CD4-positive, alpha-beta T cell treated with Interleukin-17A for 4 hours (primary cell): ENCODE measurements around the gene DRAP1.
"Not testable (repeated sequence)": the region's sequence is repeated elsewhere in the genome, so short reads cannot be mapped to it uniquely, and the experiment has no call there.

ENCODE experiments used
- DNase-seq: peaks from one replicate; pipeline ENCODE4 v3.0.0-alpha.2; 2020; ENCODE audit warnings: mixed read lengths

The DRAP1 gene

DNA sequence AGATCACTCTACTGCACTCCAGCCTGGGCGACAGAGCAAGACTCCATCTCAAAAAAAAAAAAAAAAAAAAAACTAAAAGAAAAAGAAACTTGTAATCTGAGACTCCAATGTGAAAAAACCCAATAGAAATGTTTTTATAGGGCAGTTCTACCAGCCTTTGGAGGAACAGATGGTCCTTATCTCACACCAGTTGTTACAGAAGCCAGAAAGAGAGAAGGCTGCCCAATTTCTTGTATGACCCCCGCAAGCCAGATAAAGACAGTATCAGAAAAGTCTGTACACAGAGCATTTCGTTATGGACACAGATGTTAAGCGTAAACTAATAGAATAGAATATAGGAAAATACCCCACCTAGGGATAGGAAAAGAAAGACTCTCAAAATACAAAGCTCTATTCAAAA, 14.8 kb downstream of the DRAP1 start:
- no peak for DNase-seq

DNA sequence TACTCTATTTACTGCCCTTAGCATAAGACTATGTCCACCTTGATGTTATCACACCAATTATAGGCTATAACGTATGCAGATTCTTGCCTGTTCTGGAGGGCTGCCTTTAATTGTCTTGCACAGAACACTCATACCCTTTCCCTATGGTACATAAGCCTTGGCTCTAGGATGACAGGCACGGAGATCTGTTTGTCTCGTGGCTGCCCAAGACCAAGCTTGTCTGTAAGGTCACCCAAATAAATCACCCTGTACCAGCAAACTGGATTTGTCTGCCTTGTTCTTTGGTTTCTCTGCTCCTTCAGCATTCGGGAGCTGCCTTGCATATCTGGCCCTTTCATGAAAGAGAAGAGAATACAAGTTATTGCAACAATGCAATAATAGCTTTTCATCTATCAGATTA, 18.5 kb downstream of the DRAP1 start:
- DNase-seq = no peak

DNA sequence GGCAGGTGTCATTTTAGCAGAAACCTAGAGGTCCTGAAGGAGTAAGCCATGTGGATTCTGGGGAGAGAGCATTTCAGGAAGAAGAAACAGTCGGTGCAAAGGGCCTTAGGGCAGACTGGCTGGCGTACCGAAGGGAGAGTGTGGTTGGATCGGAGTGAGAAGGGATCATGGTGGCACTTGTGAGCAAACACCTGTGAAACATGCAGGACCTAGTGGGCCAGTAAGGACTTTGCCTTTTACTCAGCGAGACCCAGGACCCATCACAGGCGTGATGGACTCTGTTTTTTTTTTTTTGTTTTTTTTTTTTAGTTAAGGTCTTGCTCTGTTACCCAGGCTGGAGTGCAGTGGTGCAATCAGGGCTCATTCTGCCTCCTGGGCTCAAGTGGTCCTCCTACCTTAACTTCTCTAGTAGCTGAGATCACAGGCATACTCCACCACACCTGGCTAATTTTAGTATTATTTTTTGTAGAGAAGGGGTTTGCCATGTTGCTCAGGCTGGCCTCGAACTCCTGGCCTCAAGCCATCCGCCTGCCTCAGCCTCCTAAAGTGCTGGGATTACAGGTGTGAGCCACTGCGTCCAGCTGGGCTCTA, 22.6 kb downstream of the DRAP1 start:
- no peak for DNase-seq

DNA sequence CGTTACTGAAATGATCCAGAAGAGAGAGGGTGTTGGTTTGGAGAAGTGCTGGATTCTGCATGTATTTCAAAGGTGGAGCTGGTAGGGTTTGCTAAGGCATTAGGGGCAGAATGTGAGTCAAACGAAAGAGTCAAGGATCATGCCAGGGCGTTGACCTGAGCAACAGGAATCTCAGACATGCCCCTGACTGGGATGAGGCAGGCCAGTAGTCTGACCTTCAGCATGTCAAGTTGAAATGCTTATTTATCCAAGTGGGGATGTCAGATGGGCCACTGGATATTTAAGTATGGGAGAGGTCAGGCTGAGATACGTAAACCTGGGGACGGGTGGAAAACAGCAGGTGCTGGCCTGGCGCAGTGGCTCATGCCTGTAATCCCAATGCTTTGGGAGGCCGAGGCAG, 23.3 kb downstream of the DRAP1 start:
- no peak for DNase-seq

DNA sequence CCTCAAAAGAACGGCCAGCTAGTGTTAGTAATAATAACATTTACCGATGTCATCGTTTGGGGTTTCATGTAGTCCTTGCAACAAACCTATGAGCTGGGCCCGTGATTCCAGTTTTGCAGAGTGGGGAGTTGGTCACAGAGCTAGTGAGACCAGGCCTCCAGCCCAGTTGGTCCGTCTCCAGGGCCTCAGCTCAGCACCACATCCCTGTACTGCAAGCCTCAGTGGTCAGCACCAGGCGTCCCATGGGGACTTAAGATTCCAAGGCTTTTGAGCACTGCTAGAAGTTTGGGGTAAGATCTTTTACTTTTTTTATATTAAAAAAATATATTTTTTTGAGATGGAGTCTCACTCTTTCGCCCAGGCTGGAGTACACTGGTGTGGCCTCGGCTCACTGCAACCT, 25.0 kb downstream of the DRAP1 start:
- no peak for DNase-seq

DNA sequence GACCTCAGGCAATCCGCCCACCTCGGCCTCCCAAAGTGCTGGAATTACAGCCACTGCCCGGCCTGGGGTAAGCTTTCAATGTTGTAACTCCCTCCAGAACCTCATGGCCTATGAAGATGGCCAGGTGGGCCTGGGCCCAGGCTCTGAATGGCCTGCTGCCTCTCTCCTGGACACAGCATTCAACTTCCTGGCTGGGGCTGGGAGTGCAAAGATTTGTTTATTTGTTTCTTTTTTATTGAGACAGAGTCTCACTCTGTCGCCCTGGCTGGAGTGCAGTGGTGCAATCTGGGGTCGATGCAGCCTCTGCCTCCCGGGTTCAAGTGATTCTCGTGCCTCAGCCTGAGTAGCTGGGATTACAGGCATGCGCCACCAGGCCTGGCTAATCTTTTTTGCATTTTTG, 25.5 kb downstream of the DRAP1 start:
- no peak for DNase-seq

DNA sequence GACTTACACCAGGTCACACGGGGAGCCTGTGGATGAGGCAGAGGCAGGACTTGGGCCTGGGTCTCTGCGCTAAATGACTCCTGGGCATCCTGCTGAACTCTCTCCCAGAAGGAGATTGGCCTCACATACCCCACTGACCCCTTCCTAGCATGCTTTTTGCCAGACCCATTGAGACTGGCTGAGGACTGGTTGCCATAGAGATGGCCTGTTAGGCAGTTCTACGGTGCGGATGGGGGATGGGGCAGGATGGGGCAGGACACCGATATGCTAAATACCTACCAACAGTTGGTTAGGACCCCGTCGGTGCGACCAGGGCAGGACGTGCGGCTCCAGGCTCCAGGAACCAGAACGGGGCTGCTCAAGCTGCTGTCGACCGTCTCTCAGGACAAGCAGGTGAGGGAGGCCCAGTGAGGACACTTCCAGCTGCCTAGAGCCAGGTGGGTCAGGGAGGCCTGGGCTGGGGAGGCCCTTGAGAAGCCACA, 26.2 kb downstream of the DRAP1 start, which contains the start of gene TSGA10IP:
Gene TSGA10IP, plus strand, starts transcription at position 51 of the 482 bp plus-strand sequence. Its CDS starts 196 bp downstream, at position 247.
- DNase-seq = no peak

DNA sequence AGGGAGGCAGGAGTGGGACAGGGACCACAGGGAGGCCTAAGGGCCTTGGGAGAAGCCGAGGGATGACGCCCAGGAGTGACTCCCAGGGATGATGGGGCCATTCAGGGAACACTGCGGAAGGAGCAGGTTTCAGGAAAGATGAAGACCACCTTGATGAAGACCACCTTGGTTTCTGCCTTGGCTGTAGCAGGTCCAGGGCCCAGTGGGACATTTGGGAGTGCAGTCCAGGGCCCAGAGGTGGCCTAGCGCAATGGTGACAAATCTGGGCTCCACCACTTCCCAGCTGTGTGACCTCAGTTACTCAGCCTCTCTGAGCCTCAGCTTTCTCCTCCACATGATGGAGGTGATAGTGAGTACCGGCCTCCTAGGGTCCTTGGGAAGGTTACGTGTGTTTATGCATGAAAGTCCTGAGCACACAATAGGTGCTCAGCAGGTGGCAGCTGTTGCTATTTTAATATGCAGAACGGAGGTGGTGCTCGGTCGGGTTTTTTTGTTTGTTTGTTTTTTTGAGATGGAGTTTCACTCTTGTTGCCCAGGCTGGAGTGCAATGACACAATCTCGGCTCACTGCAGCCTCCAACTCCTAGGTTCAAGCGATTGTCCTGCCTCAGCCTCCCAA, 26.8 kb downstream of the DRAP1 start:
- DNase-seq = no peak

DNA sequence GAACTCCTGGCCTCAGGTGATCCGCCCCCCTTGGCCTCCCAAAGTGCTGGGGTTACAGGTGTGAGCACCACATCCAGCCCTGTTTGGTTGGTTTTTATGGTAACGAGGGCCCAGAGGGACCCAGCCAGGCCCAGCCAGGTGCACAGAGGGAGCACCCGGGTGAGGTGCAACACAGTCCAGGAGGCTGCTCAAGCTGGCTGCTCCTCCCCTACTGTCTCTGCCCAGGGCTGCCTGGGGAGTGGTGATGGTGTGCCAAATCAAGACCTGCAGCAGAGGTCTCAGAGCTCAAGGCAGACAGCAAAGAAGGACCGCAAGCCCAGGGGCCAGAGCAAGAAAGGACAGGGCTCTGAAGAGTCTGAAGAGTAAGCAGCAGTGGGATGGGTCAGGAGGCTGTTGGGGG, 27.4 kb downstream of the DRAP1 start:
- no peak for DNase-seq

DNA sequence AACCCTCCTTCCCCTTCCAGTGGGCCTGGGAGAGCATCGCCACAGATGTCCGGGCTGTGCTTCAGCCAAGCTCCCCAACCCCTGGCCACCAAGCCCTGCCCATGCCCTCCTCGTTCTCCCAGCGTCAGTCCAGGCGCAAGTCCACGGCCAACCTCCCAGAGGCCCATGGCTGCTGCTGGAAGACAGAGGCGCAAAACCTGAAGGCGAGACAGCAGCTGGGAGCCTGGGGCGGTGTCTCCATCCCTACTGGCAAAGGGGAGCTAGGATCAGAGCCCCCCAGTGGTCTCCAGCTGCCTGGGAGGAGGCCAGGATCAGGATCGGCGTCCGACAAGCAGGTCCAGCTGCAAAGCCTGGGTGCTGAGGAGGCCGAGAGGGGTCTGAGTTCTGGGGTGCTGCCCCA, 27.9 kb downstream of the DRAP1 start:
- DNase-seq = no peak

DNA sequence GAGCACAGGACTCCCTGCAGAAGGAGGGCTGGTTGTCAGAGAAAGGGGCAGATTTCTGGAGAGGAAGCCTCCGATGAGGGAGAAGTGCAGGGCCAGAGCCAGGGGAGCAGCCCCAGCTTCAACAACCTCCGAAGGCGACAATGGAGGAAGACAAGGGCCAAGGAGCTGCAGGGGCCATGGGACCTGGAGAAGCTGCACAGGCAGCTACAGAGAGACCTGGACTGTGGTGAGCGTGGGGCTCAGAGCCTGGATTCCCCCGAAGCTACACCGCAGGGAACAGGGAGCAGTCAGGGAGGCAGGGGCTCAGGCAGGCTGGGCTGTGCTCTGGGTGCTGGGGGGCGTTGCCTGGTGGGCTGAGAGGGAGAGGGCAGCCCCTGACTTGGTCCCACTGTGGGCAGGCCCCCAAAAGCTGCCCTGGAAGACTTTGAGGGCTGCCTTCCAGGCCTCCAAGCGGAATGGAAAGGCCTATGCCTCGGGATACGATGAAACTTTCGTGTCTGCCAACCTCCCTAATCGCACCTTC, 28.4 kb downstream of the DRAP1 start:
- no peak for DNase-seq

DNA sequence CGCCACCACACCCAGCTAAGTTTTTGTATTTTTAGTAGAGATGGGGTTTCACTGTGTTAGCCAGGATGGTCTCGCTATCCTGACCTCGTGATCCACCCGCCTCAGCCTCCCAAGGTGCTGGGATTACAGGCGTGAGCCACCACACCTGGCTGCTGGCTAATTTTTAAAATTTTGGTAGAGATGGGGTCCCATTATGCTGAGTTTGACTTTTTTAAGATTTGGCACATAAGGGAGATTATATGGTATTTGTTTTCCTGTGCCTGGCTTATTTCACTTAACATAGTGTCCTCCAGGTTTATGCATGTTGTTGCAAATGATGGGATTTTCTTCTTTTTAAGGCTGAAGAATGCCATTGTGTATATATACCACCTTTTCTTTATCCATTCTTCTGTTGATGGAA, 31.5 kb downstream of the DRAP1 start:
- DNase-seq = not testable (repeated sequence)

DNA sequence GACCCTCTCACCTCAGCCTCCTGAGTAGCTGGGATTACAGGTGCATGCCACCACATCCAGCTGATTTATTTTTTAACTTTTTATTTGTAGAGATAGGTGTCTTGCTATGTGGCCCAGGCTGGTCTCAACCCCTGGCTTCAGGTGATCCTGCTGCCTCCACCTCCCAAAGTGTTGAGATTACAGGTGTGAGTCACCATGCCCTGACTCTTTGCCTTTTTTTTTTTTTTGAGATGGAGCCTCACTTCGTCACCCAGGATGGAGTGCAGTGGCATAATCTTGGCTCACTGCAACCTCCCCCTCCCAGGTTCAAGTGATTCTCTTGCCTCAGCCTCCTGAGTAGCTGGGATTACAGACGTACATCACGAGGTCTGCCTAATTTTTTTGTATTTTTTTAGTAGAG, 32.4 kb downstream of the DRAP1 start:
- not testable (repeated sequence) for DNase-seq

DNA sequence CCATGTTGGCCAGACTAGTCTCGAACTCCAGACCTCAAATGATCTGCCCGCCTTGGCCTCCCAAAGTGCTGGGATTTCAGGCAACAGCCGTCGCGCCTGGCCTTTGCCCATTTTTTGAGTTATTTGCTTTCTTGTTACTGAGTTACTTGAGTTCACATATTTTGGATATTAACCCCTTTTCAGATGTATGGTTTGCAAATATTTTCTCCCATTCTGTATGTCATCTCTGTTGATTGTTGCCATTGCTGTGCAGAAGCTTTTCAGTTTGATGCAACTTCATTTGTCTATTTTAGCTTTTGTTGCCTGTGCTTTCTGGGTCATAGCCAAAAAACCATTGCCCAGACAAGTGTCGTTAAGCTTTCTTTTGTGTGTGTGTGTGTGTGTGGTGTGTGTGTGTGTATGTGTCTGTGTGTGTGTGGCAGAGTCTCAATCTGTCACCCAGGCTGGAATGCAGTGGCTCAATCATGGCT, 32.9 kb downstream of the DRAP1 start:
- DNase-seq = no peak

DNA sequence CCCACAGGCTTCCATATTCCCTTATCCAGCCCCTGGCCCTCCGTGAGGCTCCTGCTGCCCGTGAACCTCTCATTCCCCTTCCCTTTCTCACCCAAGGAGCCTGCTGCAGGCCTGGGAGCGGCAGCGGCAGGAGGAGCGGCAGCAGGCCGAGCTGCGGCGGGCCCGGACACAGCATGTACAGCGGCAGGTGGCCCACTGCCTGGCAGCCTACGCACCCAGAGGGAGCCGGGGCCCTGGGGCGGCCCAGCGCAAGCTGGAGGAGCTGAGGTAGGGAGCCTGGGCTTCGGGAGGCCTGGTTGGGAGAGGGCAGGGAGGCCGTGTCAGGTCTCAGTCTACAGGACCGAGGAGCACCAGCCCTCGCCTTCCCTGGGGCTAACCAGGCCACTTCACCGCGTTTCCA, 34.2 kb downstream of the DRAP1 start:
- no peak for DNase-seq

DNA sequence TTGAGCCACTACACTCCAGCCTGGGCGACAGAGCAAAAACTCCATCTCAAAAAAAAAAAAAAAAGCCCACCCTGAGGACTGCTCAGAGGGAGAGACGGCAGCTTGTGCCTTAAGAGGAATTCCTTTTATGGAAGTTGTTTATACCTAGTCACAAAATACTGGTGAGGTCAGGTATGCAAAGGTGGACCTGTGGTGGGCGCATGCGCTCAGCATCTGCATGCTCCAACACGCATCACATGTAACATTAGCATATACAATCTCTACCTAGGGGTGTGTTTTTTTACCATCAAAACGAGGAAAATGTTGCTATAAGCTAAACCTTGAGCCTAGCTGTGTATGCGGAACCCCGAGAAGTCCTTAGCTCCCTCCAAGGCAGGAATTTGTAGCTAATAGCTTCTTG, 35.5 kb downstream of the DRAP1 start:
- DNase-seq = no peak

DNA sequence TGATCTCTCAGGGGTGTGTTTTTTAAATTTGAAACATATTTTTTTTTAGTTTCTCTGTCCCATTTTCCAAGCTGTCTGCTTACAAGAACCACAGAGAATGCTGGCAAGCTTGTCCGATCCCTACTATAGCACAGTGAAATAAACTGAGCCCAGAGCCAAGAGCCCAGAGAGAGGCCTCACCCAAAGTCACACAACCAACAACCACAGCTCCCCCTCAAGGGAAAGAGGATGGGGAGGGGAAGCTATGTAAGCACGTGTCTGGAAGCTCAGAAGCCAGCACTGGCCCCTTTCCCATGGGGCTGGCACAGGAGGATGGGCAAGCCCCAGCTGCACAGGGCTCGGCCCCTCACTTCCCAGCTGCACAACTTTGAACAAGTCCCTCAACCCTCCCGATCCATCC, 39.1 kb downstream of the DRAP1 start:
- DNase-seq = no peak

DNA sequence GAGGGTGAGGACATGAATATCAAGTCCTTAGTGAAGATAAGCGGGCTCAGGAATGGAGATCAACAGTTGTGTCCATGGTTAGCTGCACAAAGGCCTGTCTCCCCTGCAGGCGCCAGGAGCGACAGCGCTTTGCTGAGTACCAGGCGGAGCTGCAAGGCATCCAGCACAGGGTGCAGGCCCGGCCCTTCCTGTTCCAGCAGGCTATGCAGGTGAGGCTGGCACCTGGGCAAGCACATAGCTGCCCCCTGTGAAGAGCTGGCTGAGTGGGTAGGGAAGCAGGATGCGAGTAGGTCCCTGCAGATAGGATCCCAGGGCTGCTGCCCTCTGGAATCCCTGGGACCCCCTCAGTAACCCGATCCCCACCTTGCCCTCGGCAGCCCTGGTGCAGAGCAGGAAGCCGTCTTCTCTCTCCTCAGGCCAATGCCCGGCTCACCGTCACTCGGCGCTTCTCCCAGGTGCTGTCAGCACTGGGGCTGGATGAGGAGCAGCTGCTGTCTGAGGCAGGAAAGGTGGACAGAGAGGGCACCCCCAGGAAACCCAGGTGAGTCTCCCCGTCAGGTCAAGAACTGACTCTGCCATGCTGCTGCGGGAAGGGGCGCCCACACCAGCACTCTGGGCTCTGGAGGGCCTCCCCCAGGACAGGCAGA, 39.7 kb downstream of the DRAP1 start:
- no peak for DNase-seq

DNA sequence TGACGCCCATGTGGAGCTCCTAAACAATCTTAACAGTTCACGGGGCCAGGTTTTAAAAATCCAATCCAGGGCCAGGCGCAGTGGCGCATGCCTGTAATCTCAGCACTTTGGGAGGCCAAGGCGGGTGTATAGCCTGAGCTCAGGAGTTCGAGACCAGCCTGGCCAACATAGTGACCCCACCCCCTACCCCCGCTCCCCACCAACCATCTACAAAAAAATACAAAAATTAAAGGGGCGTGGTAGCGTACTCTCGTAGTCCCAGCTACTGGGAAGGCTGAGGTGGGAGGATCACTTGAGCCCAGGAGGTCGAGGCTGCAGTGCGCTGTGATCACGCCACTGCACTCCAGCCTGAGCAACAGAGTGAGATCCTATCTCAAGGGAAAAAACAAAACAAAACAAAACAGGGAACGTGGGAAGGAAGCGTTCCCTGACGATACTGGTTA, 41.6 kb downstream of the DRAP1 start:
- DNase-seq = no peak

DNA sequence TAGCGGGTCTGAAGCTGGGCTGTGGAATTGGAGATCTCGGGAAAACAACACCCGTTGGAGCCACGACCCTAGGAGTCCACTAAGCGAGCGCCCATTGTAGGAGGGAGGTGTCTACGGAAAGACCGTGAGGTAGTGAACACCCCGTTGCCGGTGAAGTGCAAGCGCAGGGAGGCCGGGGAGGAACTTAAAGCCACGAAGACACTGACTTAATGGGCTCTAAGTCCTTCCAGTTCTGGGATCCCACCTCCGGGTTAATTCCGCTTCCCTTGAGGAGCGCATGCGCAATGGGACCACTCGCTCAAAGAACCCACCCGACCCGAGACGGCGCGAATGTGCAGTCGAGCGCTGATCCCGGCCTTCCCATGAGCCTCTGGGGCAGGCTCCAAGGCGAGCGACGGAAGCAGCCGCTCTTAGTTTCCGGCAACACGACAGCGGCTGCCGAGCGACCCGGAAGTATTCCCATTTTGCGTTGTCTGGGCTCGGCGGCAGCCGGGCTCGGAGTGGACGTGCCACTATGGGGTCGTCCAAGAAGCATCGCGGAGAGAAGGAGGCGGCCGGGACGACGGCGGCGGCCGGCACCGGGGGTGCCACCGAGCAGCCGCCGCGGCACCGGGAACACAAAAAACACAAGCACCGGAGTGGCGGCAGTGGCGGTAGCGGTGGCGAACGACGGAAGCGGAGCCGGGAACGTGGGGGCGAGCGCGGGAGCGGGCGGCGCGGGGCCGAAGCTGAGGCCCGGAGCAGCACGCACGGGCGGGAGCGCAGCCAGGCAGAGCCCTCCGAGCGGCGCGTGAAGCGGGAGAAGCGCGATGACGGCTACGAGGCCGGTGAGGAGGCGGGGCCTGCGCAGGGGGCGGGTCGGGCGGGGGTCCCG, 42.3 kb downstream of the DRAP1 start, which contains the start of gene SART1:
Gene SART1, plus strand, starts transcription at position 468 of the 874 bp plus-strand sequence. Its CDS starts 47 bp downstream, at position 515.
- DNase-seq = peak; percentile 96

DNA sequence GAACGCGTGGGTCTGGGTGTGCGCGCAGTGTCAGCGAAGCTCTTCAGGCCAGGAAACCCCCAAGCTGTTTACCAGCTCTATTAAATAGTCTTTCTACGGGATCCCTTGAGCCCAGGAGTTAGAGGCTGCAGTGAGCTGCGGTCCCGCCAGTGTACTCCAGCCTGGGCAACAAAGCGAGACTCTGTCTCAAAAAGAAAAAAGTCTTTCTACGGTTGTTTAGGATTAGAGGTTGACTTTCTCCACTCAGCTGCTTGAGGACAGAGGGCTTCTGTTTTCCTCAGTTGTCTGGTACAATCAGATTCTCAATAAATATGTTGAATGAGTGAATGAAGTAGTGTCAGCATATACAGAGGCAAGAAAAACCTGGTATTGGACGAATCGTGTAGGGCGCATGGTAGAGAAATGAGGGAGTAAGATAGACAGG, 42.9 kb downstream of the DRAP1 start:
- no peak for DNase-seq

DNA sequence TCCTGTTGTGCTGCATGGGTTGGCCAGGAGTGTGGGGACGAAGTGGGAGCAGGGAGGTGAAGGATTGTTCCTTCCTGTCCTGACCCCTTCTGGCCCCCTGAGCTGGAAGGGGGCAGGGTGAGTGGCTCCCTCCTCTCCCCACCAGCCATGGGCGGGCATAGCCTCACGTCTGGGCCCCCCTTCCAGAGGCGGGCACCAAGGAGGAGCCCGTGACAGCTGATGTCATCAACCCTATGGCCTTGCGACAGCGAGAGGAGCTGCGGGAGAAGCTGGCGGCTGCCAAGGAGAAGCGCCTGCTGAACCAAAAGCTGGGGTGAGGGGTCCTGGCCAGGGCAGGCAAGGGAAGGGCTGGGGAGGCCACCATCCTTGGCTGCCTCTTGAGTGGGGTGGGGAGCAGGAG, 45.7 kb downstream of the DRAP1 start:
- DNase-seq = no peak
